GM19395 (cell line): ENCODE data around the gene ITIH5.
"Not testable (repeated sequence)": the region's sequence is repeated elsewhere in the genome, so short reads cannot be mapped to it uniquely, and the experiment has no call there.

Source experiments
- ATAC-seq: cut with Tn5 transposase; IDR thresholded peaks from one replicate; pipeline ENCODE4 v1.9.1; 2021; ENCODE audit warnings: mild to moderate bottlenecking, moderate library complexity; ENCODE audit not compliant: unreplicated experiment

The ITIH5 gene

DNA sequence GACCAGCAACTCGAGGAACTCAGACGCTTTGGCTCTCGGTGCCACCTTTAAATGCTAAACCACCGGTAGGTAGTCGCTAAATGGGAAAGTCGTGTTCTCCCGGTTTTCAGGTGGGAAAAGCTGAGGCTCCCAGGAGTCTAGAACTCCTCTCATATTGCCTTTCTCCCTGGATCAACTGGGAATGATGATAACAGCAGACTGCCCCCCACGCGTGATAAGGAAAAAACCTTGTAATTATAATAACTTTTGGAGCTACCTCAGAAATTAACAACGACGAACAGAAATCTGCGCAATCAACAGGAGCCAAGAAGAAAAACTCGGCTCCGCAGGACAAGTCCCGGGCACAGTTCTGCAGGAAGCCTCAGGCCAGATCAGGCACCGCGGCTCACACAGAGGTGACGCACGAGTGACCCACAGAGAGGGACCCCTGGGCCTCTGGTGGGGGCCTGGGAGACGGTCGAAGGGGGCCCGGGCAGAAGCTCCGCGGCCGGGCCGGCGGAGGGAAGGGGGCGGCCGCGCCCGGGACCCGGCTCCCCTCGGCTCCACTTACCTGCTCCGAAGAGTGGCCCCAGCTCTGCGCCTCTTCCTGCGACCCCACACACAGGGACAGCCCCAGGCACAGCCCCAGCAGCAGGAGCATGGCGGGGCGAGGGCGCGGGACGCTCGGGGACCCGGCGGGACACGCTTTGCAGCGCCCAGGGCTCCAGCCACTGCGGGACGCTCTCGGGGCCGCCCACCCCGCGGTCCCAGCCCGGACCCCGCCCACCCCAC is at the start of gene ITIH5:
Gene ITIH5 (minus strand): TSS at position 714 of the 771 bp plus-strand sequence. CDS start 74 bp downstream, at position 640.
- no peak for ATAC-seq

DNA sequence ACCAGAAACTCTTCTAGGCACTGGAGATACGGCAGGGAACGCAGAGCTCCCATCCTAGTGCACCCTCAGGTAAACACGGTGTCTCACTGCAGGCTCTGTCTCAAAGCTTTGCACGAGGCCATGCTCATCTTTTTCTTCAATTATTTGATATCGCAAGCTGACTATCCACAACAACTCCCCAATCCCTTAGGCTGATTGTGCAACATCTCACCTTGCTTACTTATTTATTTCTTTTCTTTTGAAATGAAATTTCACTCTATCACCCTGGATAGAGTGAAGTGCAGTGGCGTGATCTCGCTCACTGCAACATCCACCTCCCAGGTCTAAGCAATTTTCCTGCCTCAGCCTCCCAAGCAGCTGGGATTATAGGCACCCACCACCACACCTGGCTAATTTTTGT is 48.7 kb upstream of the ITIH5 start:
- no peak for ATAC-seq

DNA sequence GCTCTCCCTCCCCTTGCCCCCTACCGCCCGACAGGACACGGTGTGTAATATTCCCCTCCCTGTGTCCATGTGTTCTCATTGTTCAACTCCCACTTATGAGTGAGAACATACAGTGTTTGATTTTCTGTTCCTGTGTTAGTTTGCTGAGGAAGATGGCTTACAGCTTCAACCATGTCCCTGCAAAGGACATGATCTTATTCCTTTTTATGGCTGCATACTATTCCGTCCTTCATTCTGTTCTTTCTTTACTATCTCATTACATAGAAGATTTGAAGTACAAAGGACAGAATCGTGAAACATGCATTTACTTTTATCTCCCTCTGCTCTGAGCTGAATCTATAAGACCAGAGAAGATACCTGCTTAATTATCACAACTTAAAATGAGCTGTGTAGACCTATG is 44.3 kb upstream of the ITIH5 start:
- not testable (repeated sequence) for ATAC-seq

DNA sequence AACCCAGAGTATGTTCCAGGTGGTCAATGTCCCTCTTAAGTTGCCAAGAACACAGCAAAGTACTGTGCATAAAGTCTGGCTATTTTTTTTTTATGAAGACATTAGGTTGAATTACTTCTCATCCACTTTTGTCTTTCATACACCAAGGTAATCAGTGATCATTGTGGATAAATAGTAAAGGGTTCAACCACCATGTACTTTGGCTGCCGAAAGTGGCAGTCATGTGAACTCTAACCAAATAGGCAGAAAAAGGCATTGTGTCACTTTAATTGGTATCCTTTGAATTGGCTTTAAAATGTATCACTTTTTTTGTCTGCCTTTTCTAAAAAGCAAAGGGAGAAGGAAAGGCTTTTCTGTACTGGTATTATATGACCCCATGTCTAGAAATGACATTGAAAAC is 43.7 kb upstream of the ITIH5 start:
- no peak for ATAC-seq

DNA sequence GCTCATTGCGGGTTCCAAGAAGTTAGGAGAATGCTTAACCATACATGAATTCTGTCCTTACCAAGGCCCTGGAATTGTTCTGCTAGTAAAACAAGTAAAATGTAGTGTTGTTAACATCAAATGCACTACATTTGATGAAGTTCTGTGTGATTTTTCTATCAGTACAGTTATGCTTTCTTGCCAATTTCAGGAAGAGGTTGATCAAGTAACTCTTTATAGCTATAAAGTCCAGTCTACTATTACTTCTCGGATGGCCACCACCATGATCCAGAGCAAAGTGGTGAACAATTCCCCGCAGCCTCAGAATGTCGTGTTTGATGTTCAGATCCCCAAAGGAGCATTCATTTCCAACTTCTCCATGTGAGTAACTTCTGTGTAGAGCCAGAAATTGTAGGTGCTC is 42.1 kb upstream of the ITIH5 start:
- no peak for ATAC-seq

DNA sequence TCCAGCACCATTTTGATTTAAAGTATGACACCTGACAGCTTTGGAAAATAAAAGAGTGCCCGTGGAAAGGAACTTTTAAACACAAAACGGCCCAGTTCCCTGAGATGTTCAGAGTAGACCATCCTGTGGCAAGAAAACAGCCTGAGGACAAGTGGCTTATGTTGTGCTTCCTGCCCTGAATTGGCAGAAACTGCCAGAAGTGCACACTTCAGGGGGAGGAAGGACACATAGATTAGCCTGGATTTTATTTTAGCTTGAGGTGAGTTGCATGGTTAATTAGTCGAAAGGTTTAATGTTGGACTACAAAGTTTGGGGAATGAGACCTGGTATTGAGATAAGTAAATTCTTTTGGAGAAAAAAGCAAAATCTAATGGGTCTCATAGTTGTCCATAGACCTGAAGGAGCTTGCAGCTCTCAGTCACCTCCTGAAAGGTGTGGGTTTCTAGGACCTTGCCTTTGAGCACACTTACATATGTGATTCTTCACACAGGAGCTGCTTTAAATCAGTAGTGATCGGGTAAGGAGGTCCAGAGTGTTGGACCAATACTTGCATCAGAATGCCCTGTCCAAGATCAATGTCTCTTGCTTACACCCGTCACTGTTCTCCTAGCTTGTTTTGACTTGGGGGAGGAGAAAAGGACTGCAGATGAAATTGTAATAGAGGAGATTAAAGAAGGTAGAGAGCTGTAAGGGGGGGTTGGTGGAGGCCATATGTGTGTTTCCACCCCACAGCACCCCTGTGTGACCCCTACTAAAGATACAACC is 41.3 kb upstream of the ITIH5 start:
- ATAC-seq, result no peak

DNA sequence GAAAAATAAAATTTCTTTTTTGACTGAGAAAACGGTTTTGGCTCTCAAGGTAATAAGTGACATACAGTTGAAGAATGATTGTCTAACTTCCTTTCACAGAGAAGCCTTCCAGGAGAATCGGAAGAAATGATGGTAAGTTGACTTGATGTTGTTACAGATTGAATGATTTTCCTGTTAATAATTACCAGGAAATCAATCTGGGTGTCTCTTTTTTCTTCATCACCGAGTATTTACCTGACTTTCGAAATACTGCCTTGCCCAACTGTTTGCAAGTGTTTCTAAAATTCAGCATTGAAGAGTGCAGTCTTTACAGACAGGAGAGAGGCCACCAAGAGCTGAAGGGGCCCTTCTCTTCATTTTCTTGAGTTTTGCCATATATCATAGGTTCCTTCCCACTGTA is 40.3 kb upstream of the ITIH5 start:
- no peak for ATAC-seq

DNA sequence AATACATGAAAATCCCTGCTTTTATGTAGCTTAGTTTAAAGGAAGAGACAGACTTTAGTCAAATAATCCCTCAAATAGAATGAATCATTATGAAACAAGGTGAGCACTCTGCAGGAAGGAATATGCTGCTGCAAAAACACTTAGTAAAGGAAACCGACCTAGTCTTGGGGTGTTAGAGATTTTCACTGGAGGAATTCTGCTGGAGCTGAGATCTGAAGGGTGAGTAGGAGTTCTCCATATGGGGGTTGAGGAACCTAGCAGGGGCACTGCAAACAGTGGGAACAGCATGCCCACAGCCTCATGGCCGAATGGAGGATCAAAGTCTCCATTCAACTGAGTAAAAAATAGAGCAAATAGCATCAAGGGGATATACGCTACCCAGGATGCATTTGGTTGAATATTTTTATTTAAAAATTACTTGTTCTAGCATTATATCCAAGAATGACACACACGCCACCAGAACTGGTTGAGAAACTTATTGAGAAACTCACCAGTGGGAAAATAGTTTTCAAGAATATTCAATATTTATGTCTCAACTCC is 39.8 kb upstream of the ITIH5 start:
- ATAC-seq, result no peak

DNA sequence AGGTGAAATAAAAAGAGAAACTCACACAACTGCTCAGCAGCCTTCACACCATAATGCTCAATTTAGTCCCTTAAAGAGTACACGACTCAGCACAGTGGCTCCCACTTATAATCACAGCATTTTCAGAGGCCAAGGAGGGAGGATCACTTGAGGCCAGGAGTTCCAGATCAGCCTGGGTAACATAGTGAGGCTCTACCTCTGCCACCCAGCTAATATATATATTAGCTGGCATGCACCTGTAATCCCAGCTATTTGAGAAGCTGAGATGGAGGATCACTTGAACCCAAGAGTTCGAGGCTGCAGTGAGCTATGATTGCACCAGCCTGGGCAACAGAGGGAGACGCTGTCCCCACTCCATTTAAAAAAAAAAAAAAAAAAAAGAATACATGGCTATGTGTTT is 38.6 kb upstream of the ITIH5 start:
- no peak for ATAC-seq

DNA sequence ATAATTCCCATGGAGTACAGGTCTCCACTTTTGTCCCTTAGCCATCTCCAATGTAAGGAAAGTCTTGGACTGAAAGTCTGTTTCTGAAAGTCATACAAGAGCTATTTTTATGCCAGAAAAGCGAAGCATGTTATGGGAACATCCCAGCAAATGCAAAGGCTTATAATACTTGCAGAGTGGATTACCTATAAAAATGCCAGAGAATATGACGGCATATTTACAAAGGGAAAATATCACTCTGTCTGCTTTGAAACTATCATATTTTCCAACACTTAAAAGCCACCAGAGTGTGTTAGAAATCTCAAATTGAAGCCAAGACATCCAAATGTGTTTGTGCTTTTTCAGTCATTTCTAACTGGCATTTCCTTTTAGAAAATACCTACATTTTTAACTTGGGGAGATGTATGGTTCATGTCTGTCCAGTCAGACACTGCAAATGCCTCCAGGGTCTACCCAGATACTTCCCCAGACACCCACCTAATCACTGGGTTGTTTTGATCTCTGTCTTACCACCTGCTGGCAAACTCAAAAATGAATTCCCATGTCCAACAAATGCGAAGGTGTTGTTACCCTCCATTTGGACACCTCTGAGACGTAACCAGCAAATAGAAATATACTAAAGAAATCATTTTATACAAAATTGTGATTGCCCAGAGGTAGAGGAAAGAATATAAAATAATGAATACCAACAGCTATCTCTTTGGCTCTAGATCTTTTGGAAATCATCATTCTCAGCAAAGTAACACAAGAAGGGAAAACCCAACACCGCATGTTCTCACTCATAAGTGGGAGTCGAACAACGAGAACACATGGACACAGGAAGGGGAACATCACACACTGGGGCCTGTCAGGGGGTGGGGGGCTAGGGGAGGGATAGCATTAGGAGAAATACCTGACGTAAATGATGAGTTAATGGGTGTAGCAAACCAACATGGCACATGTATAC is 37.6 kb upstream of the ITIH5 start:
- ATAC-seq, result no peak

DNA sequence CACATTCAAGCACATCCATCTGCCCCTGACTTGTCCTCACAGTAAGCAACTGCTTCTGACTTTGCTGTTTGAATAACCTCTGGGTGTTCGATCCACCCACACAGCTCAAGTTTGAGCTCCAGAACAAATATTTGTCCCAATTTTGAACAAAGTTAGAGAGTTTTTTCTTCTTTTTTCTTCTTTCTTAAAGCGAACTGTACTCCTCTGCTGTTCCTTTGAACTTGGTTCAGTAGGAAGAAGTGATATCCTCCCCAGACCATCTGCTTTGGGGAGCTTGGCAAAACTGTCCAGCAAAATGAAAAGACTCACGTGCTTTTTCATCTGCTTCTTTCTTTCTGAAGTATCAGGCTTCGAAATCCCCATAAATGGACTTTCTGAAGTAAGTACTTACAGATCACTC is 36.4 kb upstream of the ITIH5 start, which contains the start of gene ITIH2:
Gene ITIH2 (plus strand): TSS at position 177 of the 400 bp plus-strand sequence. CDS start 119 bp downstream, at position 296.
- no peak for ATAC-seq

DNA sequence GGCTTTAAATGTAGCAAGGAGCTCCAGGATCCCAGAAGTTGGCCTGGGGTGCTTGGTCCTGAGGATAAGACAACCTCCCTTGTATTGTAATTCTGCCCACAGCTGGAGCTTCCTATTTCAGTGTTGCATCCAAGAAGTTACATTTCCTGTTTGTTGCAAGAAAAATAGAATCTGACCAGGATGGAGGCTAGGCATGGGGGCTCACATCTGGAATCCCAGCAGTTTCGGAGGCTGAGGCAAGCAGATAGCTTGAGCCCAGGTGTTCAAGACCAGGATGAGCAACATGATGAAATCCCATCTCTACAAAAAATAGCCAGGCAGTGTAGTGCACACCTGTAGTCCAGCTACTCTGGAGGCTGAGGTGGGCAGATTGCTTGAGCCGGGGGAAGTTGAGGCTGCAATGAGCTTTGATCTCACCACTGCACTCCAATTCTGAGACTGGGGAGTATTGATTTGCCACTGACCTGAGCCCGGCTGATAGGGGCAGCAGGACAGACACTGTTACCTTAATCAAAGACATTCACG is 35.6 kb upstream of the ITIH5 start:
- no peak for ATAC-seq

DNA sequence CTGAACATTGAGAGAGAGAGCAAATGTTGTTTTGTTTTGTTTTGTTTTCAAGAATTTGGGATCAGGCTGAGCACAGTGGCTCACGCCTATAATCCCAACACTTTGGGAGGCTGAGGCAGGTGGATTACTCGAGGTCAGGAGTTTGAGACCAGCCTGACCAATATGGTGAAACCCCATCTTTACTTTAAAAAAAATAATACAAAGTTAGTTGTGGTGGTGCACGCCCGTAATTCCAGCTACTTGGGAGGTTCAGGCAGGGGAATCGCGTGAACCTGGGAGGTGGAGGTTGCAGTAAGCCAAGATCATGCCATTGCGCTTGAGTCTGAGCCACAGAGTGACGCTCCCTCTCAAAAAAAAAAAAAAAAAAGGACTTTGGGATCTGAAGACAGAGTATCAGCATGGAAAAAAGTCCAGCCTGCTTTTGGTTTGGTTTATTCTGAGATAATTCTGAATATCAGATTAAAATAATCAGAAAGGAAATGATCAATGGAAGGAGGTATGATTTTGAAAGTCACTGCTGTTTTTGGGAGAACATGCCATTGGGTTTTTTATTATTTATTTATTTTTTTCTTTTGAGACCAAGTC is 34.5 kb upstream of the ITIH5 start:
- ATAC-seq, result no peak

DNA sequence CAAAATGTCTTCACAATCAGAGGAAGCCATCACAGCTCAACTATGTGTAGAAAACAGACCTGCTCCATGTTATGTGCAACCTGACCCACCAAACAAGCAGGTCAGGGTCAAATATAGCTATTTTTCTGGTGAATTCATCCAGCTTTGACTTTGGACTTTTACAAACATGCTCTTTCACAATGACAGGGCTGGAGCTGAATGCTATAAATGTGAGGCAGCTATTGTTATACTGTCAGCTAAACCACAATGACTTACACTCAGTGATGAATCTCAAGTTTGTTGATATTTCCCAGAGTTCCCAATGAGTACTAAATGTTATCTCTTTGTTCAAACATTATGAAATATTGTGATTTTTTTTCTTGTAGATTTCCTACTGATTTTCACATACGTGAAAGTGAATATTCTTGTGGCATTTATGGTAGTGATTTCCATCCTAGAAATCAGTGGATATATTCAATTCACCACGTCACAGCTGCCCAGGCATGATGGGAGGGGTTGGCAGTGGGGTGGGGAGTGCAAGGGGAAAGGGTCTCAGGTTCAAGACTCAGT is 33.9 kb upstream of the ITIH5 start:
- no peak for ATAC-seq

DNA sequence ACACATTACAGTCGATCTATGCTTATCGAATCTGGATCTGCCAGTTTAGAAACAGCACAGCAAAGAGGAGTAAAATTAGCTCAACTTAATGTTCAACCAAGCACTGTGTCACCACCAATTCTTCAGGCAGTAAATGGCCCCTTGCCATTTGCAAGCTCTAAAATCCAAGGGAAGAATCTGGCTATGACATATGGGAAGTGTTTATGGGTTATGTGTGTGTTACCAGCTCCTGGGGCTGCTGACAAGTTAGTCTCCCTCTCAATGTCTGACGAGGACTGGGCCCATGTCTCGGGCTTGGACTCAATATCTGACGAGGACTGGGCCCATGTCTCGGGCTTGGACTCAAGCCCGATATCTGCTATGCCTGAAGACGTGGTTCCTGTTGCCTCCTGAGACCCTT is 30.7 kb upstream of the ITIH5 start:
- no peak for ATAC-seq

DNA sequence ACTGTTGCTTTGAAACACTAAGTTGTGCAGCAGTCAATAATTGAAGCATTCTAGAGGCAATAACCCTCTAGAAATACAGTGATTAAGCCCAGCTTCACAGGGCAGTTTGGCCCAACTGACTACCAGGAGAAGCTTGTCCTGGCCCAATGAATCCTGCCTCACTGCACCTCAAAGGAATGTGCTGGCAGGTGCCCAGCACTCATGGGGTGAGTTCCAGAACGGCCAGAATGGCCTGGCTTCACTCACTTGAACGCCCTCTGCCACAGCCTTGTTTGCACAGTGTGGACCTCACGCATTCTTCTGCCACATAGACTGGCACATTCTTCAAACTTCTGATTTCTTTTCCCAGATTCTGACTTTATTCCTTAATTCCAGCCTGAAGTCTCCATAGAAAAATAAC is 29.8 kb upstream of the ITIH5 start:
- ATAC-seq, result no peak

DNA sequence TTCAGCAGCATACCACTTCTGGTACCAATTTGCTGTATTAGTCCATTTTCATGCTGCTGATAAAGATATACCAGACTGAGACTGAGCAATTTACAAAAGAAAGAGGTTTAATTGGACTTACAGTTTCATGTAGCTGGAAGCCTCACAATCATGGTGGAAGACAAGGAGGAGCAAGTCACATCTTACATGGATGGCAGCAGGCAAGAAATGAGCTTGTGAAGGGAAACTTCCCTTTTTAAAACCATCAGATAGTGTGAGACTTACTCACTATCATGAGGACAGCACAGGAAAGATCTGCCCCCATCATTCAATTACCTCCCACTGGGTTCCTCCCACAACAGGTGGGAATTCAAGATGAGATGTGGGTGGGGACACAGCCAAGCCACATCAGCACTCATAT is 26.4 kb upstream of the ITIH5 start:
- ATAC-seq, result not testable (repeated sequence)

DNA sequence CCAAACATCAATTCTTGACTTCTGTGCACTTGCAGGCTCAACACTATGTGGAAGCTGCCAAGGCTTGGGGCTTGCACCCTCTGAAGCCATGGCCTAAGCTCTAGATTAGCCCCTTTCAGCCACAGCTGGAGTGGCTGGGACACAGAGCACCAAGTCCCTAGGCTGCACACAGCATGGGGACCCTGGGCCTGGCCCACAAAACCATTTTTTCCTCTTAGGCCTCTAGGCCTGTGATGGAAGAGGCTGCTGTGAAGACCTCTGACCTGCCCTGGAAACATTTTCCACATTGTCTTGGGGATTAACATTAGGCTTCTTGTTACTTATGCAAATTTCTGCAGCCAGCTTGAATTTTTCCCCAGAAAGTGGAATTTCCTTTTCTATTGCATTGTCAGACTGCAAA is 25.6 kb upstream of the ITIH5 start:
- not testable (repeated sequence) for ATAC-seq

DNA sequence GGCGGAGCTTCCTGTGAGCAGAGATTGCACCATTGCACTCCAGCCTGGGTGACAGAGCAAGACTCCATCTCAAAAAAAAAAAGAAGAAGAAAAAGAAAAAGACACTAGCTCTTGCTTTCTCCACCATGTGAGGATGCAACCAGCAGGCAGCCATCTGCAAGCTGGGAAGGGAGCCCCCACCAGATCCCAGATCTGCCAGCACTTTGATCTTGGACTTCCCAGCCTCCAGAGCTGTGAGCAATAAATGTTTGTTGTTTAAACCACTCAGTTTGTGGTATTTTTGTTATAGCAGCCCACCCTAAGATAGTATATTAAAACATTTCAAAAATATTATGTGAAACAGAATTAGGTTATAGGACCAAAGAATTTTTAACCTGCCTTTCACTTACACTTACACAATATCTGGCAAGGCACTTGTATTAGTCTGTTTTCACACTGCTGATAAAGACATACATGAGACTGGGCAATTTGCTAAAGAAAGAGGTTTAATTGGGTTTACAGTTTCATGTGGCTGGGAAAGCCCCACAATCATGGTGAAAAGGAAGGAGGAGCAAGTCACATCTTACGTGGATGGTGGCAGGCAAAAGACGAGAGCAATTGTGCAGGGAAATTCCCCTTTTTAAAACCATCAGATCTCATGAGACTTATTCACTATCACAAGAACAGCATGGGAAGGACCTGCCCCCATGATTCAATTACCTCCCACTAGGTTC is 24.3 kb upstream of the ITIH5 start:
- not testable (repeated sequence) for ATAC-seq
